K562 (cell line): ENCODE results near the gene SUPT5H. TPM values are rescaled to one million over a fixed set of nuclear protein-coding genes. Genes with fewer than 3 reads are reported as not detected.

Source experiments
- CEBPB ChIP-seq: fragments of 450-650 bp; IDR thresholded peaks from 2 replicates; pipeline ENCODE4 v1.6.1; 2016; ENCODE audit warnings: missing genetic modification characterization, missing compliant biosample characterization
- EHMT2 ChIP-seq: fragments of 450-650 bp; IDR thresholded peaks from 2 replicates; pipeline ENCODE4 v1.6.1; 2018; ENCODE audit warnings: antibody characterized with exemption
- FIP1L1 ChIP-seq: fragments of 200-400 bp; formaldehyde crosslinking; IDR thresholded peaks from 2 replicates; pipeline ENCODE4 v1.6.1; 2018; ENCODE audit warnings: mild to moderate bottlenecking, low read depth, low read length; ENCODE audit not compliant: poor library complexity, severe bottlenecking
- HBP1 ChIP-seq: fragments of 450-650 bp; formaldehyde crosslinking; IDR thresholded peaks from 2 replicates; pipeline ENCODE4 v1.4.0; 2022; ENCODE audit warnings: missing genetic modification characterization
- HCFC1 ChIP-seq: IDR thresholded peaks from 2 replicates; pipeline ENCODE4 v1.6.1; 2012; ENCODE audit warnings: low read depth, low read length, improper control_type of control experiment
- HDAC6 ChIP-seq: IDR thresholded peaks from 2 replicates; pipeline ENCODE4 v1.6.1; 2012; ENCODE audit warnings: low read depth, mild to moderate bottlenecking, control low read depth, inconsistent platforms, low read length, moderate library complexity
- ILF3 ChIP-seq: fragments of 450-650 bp; IDR thresholded peaks from 2 replicates; pipeline ENCODE4 v1.6.1; 2018; ENCODE audit warnings: antibody characterized with exemption, mild to moderate bottlenecking, moderate library complexity, borderline replicate concordance
- KDM2B ChIP-seq: fragments of 250-450 bp; sonication (Bioruptor Pico); IDR thresholded peaks from 2 replicates; pipeline ENCODE4 v1.8.0; 2021; ENCODE audit warnings: mild to moderate bottlenecking, moderate library complexity
- NKRF ChIP-seq: fragments of 450-650 bp; IDR thresholded peaks from 2 replicates; pipeline ENCODE4 v1.6.1; 2016; ENCODE audit warnings: borderline replicate concordance
- NR4A1 ChIP-seq, 2 experiments: fragments of 250-450 bp in 1 of 2; fragments of 450-650 bp in 1 of 2; sonication (Bioruptor Pico) in 1 of 2; IDR thresholded peaks; 2 replicates each; pipeline versions ENCODE4 v1.4.0 to v1.6.1; 2016 to 2020; ENCODE audit warnings: mild to moderate bottlenecking in 2 of 2, missing compliant biosample characterization in 1 of 2, missing genetic modification characterization in 1 of 2, moderate library complexity in 1 of 2
- PHF20 ChIP-seq: fragments of 450-650 bp; IDR thresholded peaks from 2 replicates; pipeline ENCODE4 v1.6.1; 2018; ENCODE audit not compliant: partially characterized antibody
- RFX7 ChIP-seq: fragments of 250-450 bp; sonication (Bioruptor Pico); IDR thresholded peaks from 2 replicates; pipeline ENCODE4 v1.5.1; 2021; ENCODE audit warnings: mild to moderate bottlenecking
- SNAPC5 ChIP-seq: fragments of 250-450 bp; sonication (Bioruptor Pico); IDR thresholded peaks from 2 replicates; pipeline ENCODE4 v1.8.0; 2021; ENCODE audit warnings: moderate library complexity, mild to moderate bottlenecking, inconsistent platforms
- TAF1 ChIP-seq: IDR thresholded peaks from 2 replicates; pipeline ENCODE4 v1.6.1; 2011; ENCODE audit warnings: mild to moderate bottlenecking, low read length, moderate library complexity; ENCODE audit not compliant: insufficient read depth, control insufficient read depth, severe bottlenecking; ENCODE audit errors: extremely low read depth
- TAF9B ChIP-seq: fragments of 450-650 bp; IDR thresholded peaks from 2 replicates; pipeline ENCODE4 v1.6.1; 2018; ENCODE audit warnings: mild to moderate bottlenecking; ENCODE audit not compliant: partially characterized antibody
- TBP ChIP-seq: optimal IDR thresholded peaks from 2 replicates; pipeline ENCODE3; 2011; ENCODE audit warnings: low read depth, low read length, improper control_type of control experiment
- ZNF445 ChIP-seq: fragments of 250-450 bp; sonication (Bioruptor Pico); IDR thresholded peaks from 2 replicates; pipeline ENCODE4 v1.4.0; 2020; ENCODE audit warnings: low read depth, mild to moderate bottlenecking, moderate library complexity
- ZNF609 ChIP-seq: sonication (generic); formaldehyde crosslinking; IDR thresholded peaks from 2 replicates; pipeline ENCODE4 v1.8.1; 2023; ENCODE audit warnings: missing genetic modification reagents, mild to moderate bottlenecking, borderline replicate concordance
- ZNF785 ChIP-seq: fragments of 250-450 bp; sonication (Bioruptor Pico); IDR thresholded peaks from 2 replicates; pipeline ENCODE4 v1.4.0; 2020; ENCODE audit warnings: mild to moderate bottlenecking
- polyA plus RNA-seq, 8 experiments: library from polyadenylated mRNA; depleted of rRNA in 4 of 8; stranded (reverse) in 5 of 8; unstranded in 3 of 8; fragments of >200 nt; fragmentation: Nextera tagmentation in 2 of 8; fragmentation: Illumina TruSeq in 1 of 8; extraction: Ambion mirVana in 2 of 8; extraction: Trizol in 1 of 8; gene quantifications; 2 replicates each; pipeline versions ENCODE4 v1.2.1 to v1.2.3, GENCODE V29; 2011 to 2014; ENCODE audit warnings: inconsistent platforms in 1 of 8, missing spikeins in 1 of 8
- total RNA-seq, 7 experiments: library from RNA; depleted of rRNA in 6 of 7; stranded (reverse); fragments of >200 nt in 6 of 7; fragmentation: Illumina TruSeq in 2 of 7; extraction: Trizol in 2 of 7; gene quantifications; 2 replicates each; pipeline versions ENCODE4 v1.2.1 to v1.2.3, GENCODE V29; 2011 to 2021; ENCODE audit warnings: low replicate concordance in 1 of 7

Gene SUPT5H
- total and polyA plus RNA-seq, 9 of the 15 experiments (the other 6 are each of a cell fraction or from before 2014, with no cell fraction given), result 13.3 to 85.9 (median 35.9) TPM

DNA sequence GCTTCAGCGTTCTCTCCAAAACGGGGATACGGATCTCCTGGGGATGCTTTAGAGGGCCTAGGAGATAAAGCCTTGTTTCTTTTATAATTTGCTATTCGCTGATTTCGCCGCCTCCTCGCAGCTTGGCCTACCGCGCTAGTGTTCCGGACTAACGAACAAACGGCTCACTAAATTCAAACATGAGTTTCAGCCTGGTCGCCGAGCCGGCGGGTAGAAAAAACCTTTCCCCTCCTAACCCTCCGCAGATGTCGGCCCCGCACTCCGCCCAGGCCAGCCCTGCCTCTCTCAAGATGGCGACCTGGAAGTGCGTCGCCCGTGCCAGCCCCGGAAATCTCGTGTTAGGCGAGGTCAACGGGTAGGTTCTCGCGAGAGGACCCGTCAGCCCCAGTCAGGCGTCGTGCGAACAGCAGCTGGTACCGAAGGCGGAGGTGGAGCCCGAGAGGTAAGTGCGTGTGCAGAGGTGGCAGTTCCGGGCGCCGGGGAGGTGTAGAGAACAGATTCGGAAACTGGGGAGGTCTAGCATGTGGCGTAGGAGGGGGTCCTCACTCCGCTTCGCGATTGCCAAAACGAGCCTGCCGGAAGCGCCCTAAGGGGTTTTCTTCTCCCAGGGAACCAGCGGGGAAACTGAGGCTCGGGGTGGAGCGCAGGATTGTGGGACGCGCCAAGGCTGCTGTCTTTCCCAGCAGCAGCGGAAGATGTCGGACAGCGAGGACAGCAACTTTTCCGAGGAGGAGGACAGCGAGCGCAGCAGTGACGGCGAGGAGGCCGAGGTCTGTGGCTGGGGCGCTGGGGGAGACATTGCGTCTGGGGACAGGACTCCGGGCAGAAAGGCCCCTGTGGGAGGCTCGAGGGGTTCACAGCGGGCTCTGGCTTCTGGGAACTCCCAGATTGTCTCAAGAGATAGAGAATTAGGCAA, at the start of gene SUPT5H (continued):
- no peak for TF ChIP-seq SNAPC5 (CRISPR knock-in tag)
- peak; percentile 57 for TF ChIP-seq PHF20
- TF ChIP-seq ZNF609, result no peak
- no peak for TF ChIP-seq ZNF445 (CRISPR knock-in tag)
- no peak for TF ChIP-seq HDAC6
- no peak for TF ChIP-seq KDM2B (CRISPR knock-in tag)
- TF ChIP-seq HBP1 (CRISPR knock-in tag), result no peak
- peak; percentile 92 for TF ChIP-seq NKRF
- no peak for TF ChIP-seq FIP1L1
- TF ChIP-seq TAF1, result peak; percentile 72
- TF ChIP-seq TAF9B, result no peak
- peak; percentile 87 for TF ChIP-seq TBP
- no peak for TF ChIP-seq ZNF785 (CRISPR knock-in tag)
- no peak for TF ChIP-seq RFX7
- TF ChIP-seq EHMT2, result no peak
- peak; percentile 93 for TF ChIP-seq HCFC1
- 0 out of 2 replicates have a peak, but pooled peaks have one; percentile 34 for TF ChIP-seq NR4A1 (CRISPR knock-in tag; IDR thresholded peaks at IDR 0.05)
- peak; percentile 54; the same call in 1 of the 2 replicates for TF ChIP-seq NR4A1 (tag; IDR thresholded peaks at IDR 0.05)
- no peak for TF ChIP-seq CEBPB (tag)
- no peak for TF ChIP-seq ILF3
